Keratinocyte (primary cell): ENCODE measurements around the gene TMEM45B. TPM values are rescaled to one million over a fixed set of nuclear protein-coding genes. Genes with fewer than 3 reads are reported as not detected.

Experiments
- DNase-seq: peaks from one replicate; pipeline ENCODE4 v3.0.0-alpha.2; 2011; ENCODE audit warnings: low read depth, missing footprints, low spot score
- FAIRE-seq: peaks from 2 replicates; lab custom pipeline; 2011; peaks lifted over from hg19 to GRCh38; lab: Jason Lieb, UNC
- H2AFZ ChIP-seq: 2 replicates; pipeline ENCODE4 v1.6.0; 2012; ENCODE audit warnings: low read length, control low read depth, inconsistent platforms; ENCODE audit not compliant: control insufficient read depth
- H3K27ac ChIP-seq: 2 replicates; pipeline ENCODE4 v1.5.1; 2011; ENCODE audit warnings: low read length; ENCODE audit not compliant: control insufficient read depth, insufficient read depth
- H3K27me3 ChIP-seq: 3 replicates; pipeline ENCODE4 v1.6.0; 2011; ENCODE audit warnings: low read length; ENCODE audit not compliant: control insufficient read depth, insufficient read depth; ENCODE audit errors: extremely low read depth
- H3K36me3 ChIP-seq, 2 experiments: 2 replicates in 1 of 2; 3 replicates in 1 of 2; pipeline ENCODE4 v1.5.1; 2011; ENCODE audit warnings: low read length in 2 of 2, mild to moderate bottlenecking in 1 of 2; ENCODE audit not compliant: control insufficient read depth in 2 of 2, insufficient read depth in 2 of 2; ENCODE audit errors: extremely low read depth in 1 of 2
- H3K4me1 ChIP-seq: 3 replicates; pipeline ENCODE4 v1.5.1; 2011; ENCODE audit warnings: low read length; ENCODE audit not compliant: control insufficient read depth, insufficient read depth; ENCODE audit errors: extremely low read depth
- H3K4me2 ChIP-seq: 3 replicates; pipeline ENCODE4 v1.6.0; 2011; ENCODE audit warnings: low read depth, low read length; ENCODE audit not compliant: control insufficient read depth, insufficient read depth; ENCODE audit errors: extremely low read depth
- H3K4me3 ChIP-seq, 3 experiments: fragments of 200-600 bp in 1 of 3; sonication (generic) in 1 of 3; 2 replicates in 2 of 3; 3 replicates in 1 of 3; pipeline ENCODE4 v1.5.1; 2011 to 2016; ENCODE audit warnings: low read length in 3 of 3, mild to moderate bottlenecking in 3 of 3, control low read depth in 2 of 3, inconsistent platforms in 1 of 3, low read depth in 1 of 3, mixed read lengths in 1 of 3, mixed run types in 1 of 3, moderate library complexity in 1 of 3; ENCODE audit not compliant: control insufficient read depth in 2 of 3, insufficient read depth in 2 of 3; ENCODE audit errors: extremely low read depth in 1 of 3
- H3K79me2 ChIP-seq: 2 replicates; pipeline ENCODE4 v1.6.0; 2012; ENCODE audit warnings: low read length; ENCODE audit not compliant: control insufficient read depth, insufficient read depth
- H3K9ac ChIP-seq: 3 replicates; pipeline ENCODE4 v1.6.0; 2011; ENCODE audit warnings: low read length; ENCODE audit not compliant: control insufficient read depth, insufficient read depth; ENCODE audit errors: extremely low read depth
- H3K9me1 ChIP-seq: 3 replicates; pipeline ENCODE4 v1.6.0; 2011; ENCODE audit warnings: low read length; ENCODE audit not compliant: control insufficient read depth, insufficient read depth; ENCODE audit errors: extremely low read depth
- H3K9me3 ChIP-seq: 2 replicates; pipeline ENCODE4 v1.5.1; 2012; ENCODE audit warnings: low read depth, low read length; ENCODE audit not compliant: control insufficient read depth
- H4K20me1 ChIP-seq: 3 replicates; pipeline ENCODE4 v1.6.0; 2011; ENCODE audit warnings: low read length; ENCODE audit not compliant: control insufficient read depth, insufficient read depth; ENCODE audit errors: extremely low read depth
- CTCF ChIP-seq, 3 experiments: IDR thresholded peaks in 1 of 3; conservative IDR thresholded peaks in 1 of 3; optimal IDR thresholded peaks in 1 of 3; 2 replicates in 2 of 3; 3 replicates in 1 of 3; pipeline versions ENCODE3 to v1.5.1; 2011; ENCODE audit warnings: low read length in 3 of 3, mild to moderate bottlenecking in 3 of 3, moderate library complexity in 2 of 3, control low read depth in 1 of 3, inconsistent platforms in 1 of 3; ENCODE audit not compliant: insufficient read depth in 2 of 3; ENCODE audit errors: extremely low read depth in 1 of 3
- EZH2 ChIP-seq: IDR thresholded peaks from one replicate; pipeline ENCODE4 v1.6.1; 2012; ENCODE audit warnings: inconsistent platforms, mild to moderate bottlenecking, low read length, moderate library complexity
- dilution Hi-C: fragments of 300-500 bp; cut with MboI; formaldehyde crosslinking; loops from one replicate; pipeline ENCODE4 v1.7.0; 2020; ENCODE audit warnings: low sequenced_read_pairs; ENCODE audit not compliant: extremely low pct_ligation_motif_present
- polyA plus RNA-seq, 5 experiments: library from polyadenylated mRNA; depleted of rRNA in 3 of 5; stranded (reverse) in 3 of 5; stranded (forward) in 1 of 5; unstranded in 1 of 5; fragments of >200 nt; gene quantifications; 1 replicate in 1 of 5; 2 replicates in 3 of 5; 3 replicates in 1 of 5; pipeline versions ENCODE4 v1.2.1 to v1.2.3, GENCODE V29; 2011 to 2012; ENCODE audit warnings: missing spikeins in 2 of 5, low read depth in 1 of 5, low replicate concordance in 1 of 5

TMEM45B gene
- polyA plus RNA-seq, 1 donor (not counting 4 experiments of a cell fraction or from before 2014, with no cell fraction given): 2.6 TPM

- Histone ChIP-seq H3K27me3 (peaks cover 8% of the 10 kb centered on the region), H3K27ac (no peak overlapping the region), H3K9me1 (no peaks in the 10 kb centered on the region), H3K9ac (no peak overlapping the region), H3K4me1 (peaks cover 5% of the 10 kb centered on the region), H2AFZ (no peak overlapping the region), H3K9me3 (no peaks in the 10 kb centered on the region), H3K79me2 (no peaks in the 10 kb centered on the region), H3K4me2 (no peak overlapping the region), H4K20me1 (no peaks in the 10 kb centered on the region), H3K36me3 (no peaks in the 10 kb centered on the region), H3K4me3 (no peak overlapping the region)
- no peak for DNase-seq
- TF ChIP-seq CTCF (optimal IDR thresholded peaks at IDR 0.05 in 1 of 3, IDR thresholded peaks at IDR 0.05 in 1 of 3, conservative IDR thresholded peaks at IDR 0.05 in 1 of 3; ENCODE audit: extremely low read depth in 1 of 3, insufficient read depth in 2 of 3, low read length in 3 of 3) (no peak), EZH2 (no peak)
- FAIRE-seq: no peak
- dilution Hi-C loops: no loop called here
These were observed 2.3 kb upstream of the TMEM45B start for GRCh38 chr11:129813231-129813791.

GRCh38 chr11:129814244-129815014, 1.2 kb upstream of the TMEM45B start:
- DNase-seq (no peak), FAIRE-seq (no peak)
- Histone ChIP-seq H3K36me3 (no peaks in the 10 kb centered on the region), H3K79me2 (no peaks in the 10 kb centered on the region), H3K27ac (no peak overlapping the region), H3K27me3 (peaks cover 8% of the 10 kb centered on the region), H3K4me3 (no peak overlapping the region), H3K4me1 (peaks cover 12% of the 10 kb centered on the region), H3K4me2 (no peak overlapping the region), H3K9ac (no peak overlapping the region), H3K9me3 (no peaks in the 10 kb centered on the region), H3K9me1 (no peaks in the 10 kb centered on the region), H2AFZ (no peak overlapping the region), H4K20me1 (no peaks in the 10 kb centered on the region)
- TF ChIP-seq CTCF (optimal IDR thresholded peaks at IDR 0.05 in 1 of 3, IDR thresholded peaks at IDR 0.05 in 1 of 3, conservative IDR thresholded peaks at IDR 0.05 in 1 of 3; ENCODE audit: extremely low read depth in 1 of 3, insufficient read depth in 2 of 3, low read length in 3 of 3) (no peak), EZH2 (no peak)
- dilution Hi-C loops: no loop called here
